Right lobe of liver (tissue), 6 donors: ENCODE data around the gene BTF3L4. TPM values are rescaled to one million over a fixed set of nuclear protein-coding genes. Genes with fewer than 3 reads are reported as not detected.

Experiments used
- ATAC-seq, 4 donors: fragments of 200-7000 bp; cut with Tn5 transposase; one replicate each; pipeline ENCODE4 v1.9.1; 2020; ENCODE audit warnings: mild to moderate bottlenecking in 4 of 4, moderate library complexity in 4 of 4
- DNase-seq, 3 donors: peaks; one replicate each; pipeline ENCODE4 v3.0.0-alpha.2; 2020
- H3K27ac ChIP-seq, 3 donors: fragments of 200-600 bp; one replicate each; pipeline ENCODE4 v1.8.0; 2022
- H3K27me3 ChIP-seq, 2 donors: fragments of 200-600 bp; one replicate each; pipeline ENCODE4 v1.8.0; 2022
- H3K36me3 ChIP-seq, 4 donors: fragments of 200-600 bp; sonication (generic) in 1 of 4; one replicate each; pipeline versions ENCODE4 v1.5.1 to v1.8.0; 2017 to 2022; ENCODE audit warnings: control low read depth in 1 of 4
- H3K4me1 ChIP-seq, 4 donors: fragments of 200-600 bp; sonication (generic) in 1 of 4; one replicate each; pipeline versions ENCODE4 v1.5.1 to v1.8.0; 2017 to 2022; ENCODE audit warnings: control low read depth in 1 of 4
- H3K4me3 ChIP-seq, 3 donors: fragments of 200-600 bp; one replicate each; pipeline ENCODE4 v1.8.0; 2022
- H3K9me3 ChIP-seq, 4 donors: fragments of 200-600 bp; sonication (generic) in 1 of 4; one replicate each; pipeline versions ENCODE4 v1.5.1 to v1.8.0; 2017 to 2022; ENCODE audit warnings: control low read depth in 1 of 4
- CTCF ChIP-seq, 4 donors: fragments of 200-600 bp in 3 of 4; fragments of 450-650 bp in 1 of 4; IDR thresholded peaks; one replicate each; pipeline versions ENCODE4 v1.5.1 to v1.8.0; 2016 to 2022; ENCODE audit warnings: antibody characterized with exemption in 4 of 4, mild to moderate bottlenecking in 2 of 4
- POLR2A ChIP-seq: fragments of 450-650 bp; IDR thresholded peaks from one replicate; pipeline ENCODE4 v1.6.1; 2017; ENCODE audit warnings: antibody characterized with exemption, mild to moderate bottlenecking
- WGBS: methylation state at CpG from one replicate; pipeline ENCODE4 v1.1.6; 2018; ENCODE audit warnings: low coverage, low lambda C conversion rate; ENCODE audit not compliant: insufficient coverage; ENCODE audit errors: missing lambda C conversion rate; 5-methylcytosine and 5-hydroxymethylcytosine counted together
- intact Hi-C, 2 donors: fragments of 100-400 bp; cut with DNase I; formaldehyde crosslinking; loops; one replicate each; pipeline versions ENCODE4 v1.11.2 to v1.14.1; 2022
- total RNA-seq, 6 experiments: library from RNA; depleted of rRNA in 2 of 6; stranded (reverse); fragments of >200 nt in 2 of 6; fragmentation: NEBNext Ultra II Directional in 3 of 6; extraction: Animal tissue kit (Norgen Biotek cat#: 25700) in 3 of 6; gene quantifications; one replicate each; pipeline versions ENCODE4 v1.1.0 to v1.2.4, GENCODE V29; 2016 to 2023
- donor health status: DM: no; HTN: yes; CAD: no.
- donor health status: DM: no; HTN: no; CAD: no.
- donor health status: DM: no; HTN: no; CAD: no.
- donor health status: DM: no; HTN: yes; CAD: no.
- donor health status: DM: no; HTN: yes; CAD: no.

BTF3L4 gene
- total RNA-seq, 6 experiments from 2014 or later, result 11.9 to 26.2 (median 15.2) TPM

- Histone ChIP-seq H3K36me3 (peaks cover 0 to 13% (median 5%) of the 10 kb centered on the region in 4 donors), H3K9me3 (no peaks in the 10 kb centered on the region), H3K4me3 (peak overlapping the region; percentile 84 to 91 (median 88)), H3K27ac (no peak overlapping the region), H3K27me3 (no peaks in the 10 kb centered on the region), H3K4me1 (peaks cover 0 to 20% (median 7%) of the 10 kb centered on the region in 4 donors)
- no peak for DNase-seq
- no peak for TF ChIP-seq CTCF (IDR thresholded peaks at IDR 0.05)
- TF ChIP-seq POLR2A, result no peak
- 5% methylated on average over 1 of the region's 1 CpG for WGBS
- no peak for ATAC-seq
- intact Hi-C loops, result no loop called here
Measured at GRCh38 chr1:52057255-52057654, 1.2 kb downstream of the BTF3L4 start.

GRCh38 chr1:52057876-52058415 is 1.9 kb downstream of the BTF3L4 start:
- intact Hi-C loops, result no loop called here

GRCh38 chr1:52059321-52059720 is 3.2 kb downstream of the BTF3L4 start:
- Histone ChIP-seq H3K4me1 (peaks cover 0 to 11% (median 5%) of the 10 kb centered on the region in 4 donors), H3K9me3 (no peaks in the 10 kb centered on the region), H3K27me3 (no peaks in the 10 kb centered on the region), H3K4me3 (no peak overlapping the region), H3K27ac (no peak overlapping the region), H3K36me3 (peaks cover 0 to 21% (median 9%) of the 10 kb centered on the region in 4 donors)
- intact Hi-C loops, result no loop called here
- no peak for DNase-seq
- no peak for ATAC-seq
- no peak for TF ChIP-seq CTCF (IDR thresholded peaks at IDR 0.05)
- TF ChIP-seq POLR2A, result no peak

More at GRCh38 chr1:52057876-52058415, 1.9 kb downstream of the BTF3L4 start:
- peaks cover 0 to 20% (median 7%) of the 10 kb centered on the region in 4 donors for H3K4me1 ChIP-seq
- no peak overlapping the region for H3K4me3 ChIP-seq
- no peak for DNase-seq
- no peaks in the 10 kb centered on the region for H3K27me3 ChIP-seq
- 68% methylated on average over 1 of the region's 1 CpG for WGBS
- H3K9me3 ChIP-seq, result no peaks in the 10 kb centered on the region
- H3K36me3 ChIP-seq, result peaks cover 0 to 16% (median 5%) of the 10 kb centered on the region in 4 donors
- ATAC-seq, result no peak
- H3K27ac ChIP-seq, result no peak overlapping the region
- TF ChIP-seq CTCF (IDR thresholded peaks at IDR 0.05) (no peak), POLR2A (no peak)

GRCh38 chr1:52059888-52060287 is 3.8 kb downstream of the BTF3L4 start:
- ATAC-seq (no peak), DNase-seq (no peak)
- intact Hi-C loops, result no loop called here
- no peak for TF ChIP-seq POLR2A
- no peak for TF ChIP-seq CTCF (IDR thresholded peaks at IDR 0.05)
- Histone ChIP-seq H3K27ac (no peak overlapping the region), H3K9me3 (no peaks in the 10 kb centered on the region), H3K27me3 (no peaks in the 10 kb centered on the region), H3K4me1 (peaks cover 0 to 10% (median 5%) of the 10 kb centered on the region in 4 donors), H3K4me3 (no peak overlapping the region), H3K36me3 (peaks cover 0 to 26% (median 11%) of the 10 kb centered on the region in 4 donors)
- 89% methylated on average over 1 of the region's 1 CpG for WGBS
